ENCODE results near the gene SLC25A29. TPM values are rescaled to one million over a fixed set of nuclear protein-coding genes. Genes with fewer than 3 reads are reported as not detected.
"Not testable (repeated sequence)": the region's sequence is repeated elsewhere in the genome, so short reads cannot be mapped to it uniquely, and the experiment has no call there.

SLC25A29 gene
- total RNA-seq, 1 donor from 2014 or later, result 24.2 TPM

DNA sequence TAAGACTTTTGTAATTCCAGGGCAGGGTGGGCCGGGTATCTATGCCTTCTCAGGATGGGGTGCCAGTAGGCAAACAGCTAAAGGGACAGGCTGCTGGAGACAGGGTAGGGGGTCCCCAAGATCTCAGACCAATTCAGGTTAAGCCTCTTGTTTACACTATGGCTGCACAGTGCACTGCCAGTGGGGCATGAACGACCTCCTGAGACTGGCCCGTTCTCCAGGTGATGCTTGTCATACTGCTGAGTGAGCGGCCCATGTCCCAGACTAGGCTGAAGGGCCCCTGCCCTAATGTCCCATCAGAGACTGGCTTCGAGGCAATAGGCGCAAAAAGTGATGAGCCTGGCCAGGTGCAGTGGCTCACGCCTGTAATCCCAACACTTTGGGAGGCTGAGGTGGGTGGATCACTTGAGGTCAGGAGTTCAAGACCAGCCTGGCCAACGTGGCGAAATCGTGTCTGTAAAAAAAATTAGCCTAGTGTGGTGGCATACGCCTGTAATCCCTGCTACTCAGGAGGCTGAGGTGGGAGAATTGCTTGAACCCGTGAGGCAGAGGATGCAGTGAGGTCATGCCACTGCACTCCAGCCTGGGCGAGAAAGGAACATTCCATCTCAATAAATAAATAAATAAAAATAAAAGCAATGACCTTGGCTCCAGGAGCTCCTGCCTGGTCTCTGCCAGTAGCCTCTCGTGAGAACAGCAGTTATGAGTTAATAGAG, 12.6 kb downstream of the SLC25A29 start:
- no peak for DNase-seq

DNA sequence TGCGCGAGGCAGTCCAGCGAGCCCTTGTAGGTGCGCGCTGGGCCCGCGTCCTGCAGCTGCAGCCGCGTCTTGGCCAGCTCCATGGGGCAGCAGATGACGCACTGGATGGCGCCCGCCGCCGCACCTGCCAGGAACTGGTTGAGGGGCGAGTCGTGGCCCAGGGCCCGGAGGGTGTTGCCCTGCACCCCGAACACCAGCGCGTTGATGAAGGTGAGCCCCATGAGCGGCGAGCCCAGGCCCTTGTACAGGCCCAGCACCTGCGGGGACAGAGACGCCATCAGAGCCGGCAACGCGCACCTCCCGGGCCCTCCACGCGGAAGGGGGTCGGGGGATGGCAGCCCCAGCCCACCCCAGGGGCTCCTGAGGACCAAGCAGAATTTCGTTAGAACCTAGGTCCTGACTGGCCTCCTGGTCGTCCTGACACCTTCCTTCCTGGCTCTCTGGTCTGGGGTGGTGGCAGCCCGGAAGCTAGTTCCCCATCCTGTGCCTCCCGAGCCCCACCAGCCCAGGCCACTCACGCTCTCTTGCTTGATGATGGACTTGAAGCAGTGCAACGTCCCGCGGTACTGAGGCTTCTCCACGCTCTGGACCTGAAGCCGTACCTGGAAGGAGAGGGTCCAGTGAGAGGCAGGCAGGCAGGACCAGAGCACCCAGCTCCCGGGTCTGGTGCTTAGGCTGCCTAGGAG, 13.3 kb downstream of the SLC25A29 start:
- DNase-seq, result no peak

DNA sequence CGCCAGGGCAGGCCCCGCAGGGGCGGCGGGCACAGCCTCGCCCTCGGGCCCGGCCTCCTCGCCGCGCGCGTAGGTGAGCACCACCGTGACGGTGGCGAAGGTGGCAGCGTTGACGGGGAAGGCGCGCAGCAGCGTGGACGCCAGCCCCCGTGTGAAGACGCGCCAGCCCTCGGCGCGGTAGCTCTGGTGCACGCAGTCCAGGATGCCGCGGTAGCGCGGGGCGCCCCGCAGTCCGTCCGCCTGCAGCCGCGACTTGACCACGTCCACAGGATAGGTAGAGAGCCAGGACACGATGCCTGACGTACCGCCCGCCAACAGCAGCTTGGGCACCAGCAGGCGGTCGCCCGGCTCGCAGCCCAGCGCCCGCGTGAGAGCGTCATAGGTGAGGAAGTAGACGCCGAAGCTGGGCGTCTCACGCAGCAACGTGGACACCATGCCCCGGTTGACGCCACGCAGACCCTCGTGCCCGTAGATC, 13.9 kb downstream of the SLC25A29 start:
- no peak for DNase-seq

DNA sequence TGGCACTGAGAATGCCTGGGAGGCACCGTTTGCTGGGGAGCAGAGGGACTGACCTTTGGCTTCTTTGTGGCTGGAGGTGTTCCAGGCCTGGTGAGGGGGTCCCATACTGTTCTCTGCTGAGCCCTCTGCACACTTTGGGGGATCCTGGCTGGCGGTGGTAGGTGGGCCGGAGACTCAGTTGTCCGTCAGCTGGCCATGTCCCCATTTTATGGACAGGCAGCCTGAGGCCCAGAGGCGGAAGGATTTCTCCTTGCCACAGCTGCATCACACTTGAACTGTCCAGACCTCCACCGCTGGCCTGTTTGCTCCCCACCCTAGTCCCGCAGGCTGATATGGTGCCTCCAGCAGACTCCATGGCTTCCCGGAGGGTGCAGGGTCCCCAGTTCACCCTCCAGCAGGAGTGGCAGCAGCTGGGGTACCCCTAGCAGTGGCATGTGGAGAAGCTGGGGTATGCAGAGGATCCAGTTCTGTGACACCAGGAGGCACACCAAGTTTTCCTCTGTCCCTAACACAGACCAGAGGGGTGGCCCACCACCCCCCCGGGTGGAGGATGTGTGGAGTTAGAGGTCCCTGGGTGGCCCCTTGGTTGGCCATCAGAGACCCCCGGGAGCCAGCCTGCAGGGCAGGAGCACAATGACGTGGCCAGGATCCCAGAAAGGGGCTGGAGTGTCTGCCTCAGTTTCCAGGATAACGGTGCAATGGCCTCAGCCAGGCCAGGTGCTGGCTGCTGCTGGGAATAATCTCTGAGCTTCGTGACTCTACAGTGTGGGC, 14.8 kb downstream of the SLC25A29 start:
- no peak for DNase-seq

- DNase-seq, result no peak
These were observed 15.5 kb downstream of the SLC25A29 start for GRCh38 chr14:100290607-100291304.

DNA sequence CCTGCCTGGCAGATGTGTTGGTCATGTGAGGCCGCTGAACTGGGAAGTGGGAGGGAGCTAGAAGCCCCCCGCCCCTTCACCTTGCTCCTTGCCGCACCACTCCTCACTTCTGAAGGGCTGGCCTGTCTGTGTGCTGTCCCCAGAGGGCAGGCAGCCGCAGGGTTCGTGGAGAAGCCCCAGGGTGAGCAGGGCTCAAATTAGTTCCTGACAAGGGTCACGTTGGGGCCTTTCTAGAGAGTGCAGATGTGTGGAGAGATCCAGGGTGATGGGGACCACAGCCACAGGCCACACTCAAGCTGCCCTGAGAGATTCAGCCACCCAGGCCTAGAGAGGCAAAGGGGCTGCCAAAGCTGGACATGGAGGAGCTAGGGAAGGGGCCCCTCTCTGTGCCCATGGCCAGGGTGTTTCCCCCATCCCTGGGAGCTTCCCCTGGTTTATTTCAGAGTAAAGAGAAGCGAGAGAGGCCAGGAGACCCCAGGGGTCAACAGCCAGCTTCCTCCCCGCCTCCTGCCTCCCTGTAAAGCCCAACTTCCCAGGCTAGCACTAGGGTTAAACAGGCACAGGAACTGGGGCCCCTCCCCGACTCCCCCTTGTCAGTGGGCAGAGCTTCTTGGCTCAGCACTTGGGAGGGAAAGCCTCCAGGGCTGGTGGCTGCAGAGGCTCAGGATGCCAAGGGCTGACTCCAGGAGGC, 16.2 kb downstream of the SLC25A29 start:
- DNase-seq, result no peak

DNA sequence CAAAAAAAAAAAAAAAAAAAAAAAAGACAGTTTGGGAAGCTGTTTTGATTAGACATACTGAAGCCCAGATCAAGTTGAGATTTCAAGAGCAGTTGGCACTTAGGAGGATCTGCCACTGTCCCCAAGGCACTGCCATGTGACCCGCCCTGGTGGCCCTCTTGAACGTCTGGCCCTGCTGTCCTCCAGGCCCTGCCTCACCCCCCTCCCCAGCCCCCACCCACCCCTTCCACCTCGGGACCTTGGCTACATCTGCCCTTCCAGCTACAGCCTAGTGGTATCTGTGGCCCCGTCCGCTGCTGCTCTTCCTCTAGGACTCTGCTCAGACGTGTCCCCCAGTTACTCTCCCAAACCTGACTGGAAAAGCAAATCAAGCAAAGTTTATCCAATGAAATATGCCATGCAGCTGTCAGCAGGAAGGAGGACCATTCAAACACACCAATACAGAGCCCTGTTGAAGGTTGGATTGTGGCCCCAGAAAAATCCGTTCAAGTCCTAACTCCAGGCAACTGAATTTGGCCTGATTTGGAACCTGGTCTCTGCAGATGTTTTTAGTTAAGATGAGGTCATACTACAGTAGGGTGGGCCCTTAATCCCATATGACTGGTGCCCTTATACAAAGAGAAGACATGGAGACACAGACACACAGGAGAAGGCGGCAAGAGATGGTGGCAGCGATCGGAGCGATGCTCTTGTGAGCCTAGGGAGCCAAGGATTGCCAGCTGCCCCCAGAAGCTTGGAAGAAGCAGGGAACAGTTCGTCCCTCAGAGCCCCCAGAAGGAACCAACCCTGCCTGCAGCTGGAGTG, 17.7 kb downstream of the SLC25A29 start:
- no peak for DNase-seq

DNA sequence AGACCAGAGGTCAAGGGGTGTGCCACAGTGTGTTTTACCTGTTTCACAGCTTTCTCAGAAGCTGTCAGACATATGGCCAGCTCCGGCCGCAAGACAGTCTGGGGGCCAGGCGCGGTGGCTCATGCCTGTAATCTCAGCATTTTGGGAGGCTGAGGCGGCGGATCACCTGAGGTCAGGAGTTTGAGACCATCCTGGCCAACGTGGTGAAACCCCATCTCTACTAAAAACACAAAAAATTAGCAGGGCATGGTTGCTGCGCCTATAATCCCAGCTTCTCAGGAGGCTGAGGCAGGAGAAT, 18.3 kb downstream of the SLC25A29 start:
- not testable (repeated sequence) for DNase-seq

- no peak for DNase-seq
These were observed 18.8 kb downstream of the SLC25A29 start for GRCh38 chr14:100287202-100287997.

DNA sequence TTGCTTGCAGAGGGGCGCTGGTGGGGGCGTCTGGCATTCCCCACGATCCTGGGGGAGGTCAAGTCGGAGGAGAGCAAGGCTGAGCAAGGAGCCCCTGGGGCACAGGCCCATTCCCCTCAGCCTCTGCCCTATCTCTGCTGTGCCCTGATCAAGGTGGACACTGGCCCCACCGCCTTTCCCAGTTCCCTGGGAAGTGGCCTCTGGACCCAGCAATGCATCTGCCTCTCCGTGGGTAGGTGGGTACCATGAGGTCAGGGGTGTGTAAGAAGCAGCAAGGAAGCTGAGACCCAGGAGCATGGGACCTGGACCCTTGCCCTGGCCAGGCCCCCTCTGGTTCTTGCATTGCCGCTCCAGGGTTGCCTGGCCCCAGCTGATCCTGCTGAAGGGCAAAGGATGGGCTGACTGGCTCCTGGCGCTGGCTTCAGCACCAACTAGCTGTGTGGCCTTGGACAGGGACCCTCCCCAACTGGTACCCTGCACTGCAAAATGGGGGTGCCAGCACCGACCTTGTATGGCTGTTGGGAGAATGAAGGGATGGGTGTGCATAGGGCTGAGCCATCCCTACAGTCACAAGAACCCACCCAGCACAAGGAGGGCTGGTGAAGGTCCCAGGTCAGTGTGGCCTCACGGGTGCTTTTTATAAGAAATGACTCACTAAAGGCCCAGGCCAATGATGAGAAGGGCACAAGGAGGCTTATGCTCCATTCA, 19.6 kb downstream of the SLC25A29 start:
- no peak for DNase-seq

DNA sequence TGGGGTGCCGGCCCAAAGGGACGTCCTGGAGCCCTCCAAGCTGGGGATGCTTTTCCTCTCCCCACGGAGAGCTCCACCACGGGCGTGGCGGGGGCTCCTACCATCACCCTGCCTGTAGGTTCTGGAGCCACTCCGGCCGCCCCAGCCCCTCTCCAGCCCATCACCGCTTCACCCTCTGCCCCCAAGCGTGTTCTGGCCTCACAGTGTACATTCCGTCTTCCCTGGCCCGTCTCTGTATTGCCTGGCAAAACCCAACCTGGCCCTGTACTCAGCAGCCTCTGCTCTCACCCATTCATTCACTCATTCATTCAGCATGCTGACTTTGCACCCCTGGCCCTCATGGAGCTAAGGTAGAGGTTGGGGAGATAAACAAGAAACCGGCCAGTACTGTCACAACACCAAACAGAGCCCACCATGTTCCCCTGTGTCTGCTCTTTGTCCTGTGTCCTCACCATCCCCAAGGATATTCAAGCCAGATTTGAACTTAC, 20.3 kb downstream of the SLC25A29 start:
- DNase-seq, result no peak

DNA sequence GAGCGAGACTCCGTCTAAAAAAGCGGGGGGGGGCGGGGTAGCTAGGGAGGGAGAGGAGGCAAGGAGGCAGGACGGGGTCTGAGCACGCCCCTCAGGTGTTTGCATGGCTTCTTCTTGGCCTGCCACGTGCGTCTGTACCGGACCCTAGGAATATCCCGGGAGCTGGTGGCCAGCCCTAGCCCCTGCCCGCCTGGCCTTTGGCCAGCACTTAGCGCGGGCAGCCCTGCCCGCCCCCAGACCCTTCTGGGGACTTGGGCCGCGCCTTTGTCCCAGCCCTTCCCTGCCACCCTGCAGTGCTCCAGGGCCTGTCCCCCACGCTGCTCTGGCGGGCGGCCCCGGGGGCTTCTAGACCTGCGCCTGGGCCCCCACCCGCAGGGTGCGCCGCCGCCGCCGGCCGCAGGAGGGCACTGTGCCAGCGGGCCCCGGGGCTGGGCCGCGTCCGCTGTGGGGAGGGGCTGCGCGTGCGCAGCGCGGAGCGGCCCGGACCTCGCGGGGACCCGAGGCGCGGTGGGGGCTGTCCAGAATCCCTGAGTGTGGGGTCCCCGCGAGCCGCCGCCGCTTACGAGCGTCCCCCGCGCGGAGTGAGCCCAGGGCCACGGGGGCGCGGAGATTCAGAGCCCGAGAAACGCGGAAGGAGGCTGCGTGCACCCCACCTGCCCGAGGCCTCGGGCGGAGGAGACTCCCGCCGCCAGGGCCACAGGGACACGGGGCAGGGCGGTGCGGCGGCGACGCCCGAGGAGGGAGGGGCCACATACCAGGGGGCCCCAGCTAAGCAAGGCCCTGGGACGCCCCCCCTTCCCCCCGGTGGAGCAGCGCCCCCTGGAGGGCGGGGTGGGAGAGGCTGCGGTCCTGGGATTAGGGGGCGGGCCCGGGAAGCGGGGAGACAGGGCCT, 21.0 kb downstream of the SLC25A29 start:
- no peak for DNase-seq

DNA sequence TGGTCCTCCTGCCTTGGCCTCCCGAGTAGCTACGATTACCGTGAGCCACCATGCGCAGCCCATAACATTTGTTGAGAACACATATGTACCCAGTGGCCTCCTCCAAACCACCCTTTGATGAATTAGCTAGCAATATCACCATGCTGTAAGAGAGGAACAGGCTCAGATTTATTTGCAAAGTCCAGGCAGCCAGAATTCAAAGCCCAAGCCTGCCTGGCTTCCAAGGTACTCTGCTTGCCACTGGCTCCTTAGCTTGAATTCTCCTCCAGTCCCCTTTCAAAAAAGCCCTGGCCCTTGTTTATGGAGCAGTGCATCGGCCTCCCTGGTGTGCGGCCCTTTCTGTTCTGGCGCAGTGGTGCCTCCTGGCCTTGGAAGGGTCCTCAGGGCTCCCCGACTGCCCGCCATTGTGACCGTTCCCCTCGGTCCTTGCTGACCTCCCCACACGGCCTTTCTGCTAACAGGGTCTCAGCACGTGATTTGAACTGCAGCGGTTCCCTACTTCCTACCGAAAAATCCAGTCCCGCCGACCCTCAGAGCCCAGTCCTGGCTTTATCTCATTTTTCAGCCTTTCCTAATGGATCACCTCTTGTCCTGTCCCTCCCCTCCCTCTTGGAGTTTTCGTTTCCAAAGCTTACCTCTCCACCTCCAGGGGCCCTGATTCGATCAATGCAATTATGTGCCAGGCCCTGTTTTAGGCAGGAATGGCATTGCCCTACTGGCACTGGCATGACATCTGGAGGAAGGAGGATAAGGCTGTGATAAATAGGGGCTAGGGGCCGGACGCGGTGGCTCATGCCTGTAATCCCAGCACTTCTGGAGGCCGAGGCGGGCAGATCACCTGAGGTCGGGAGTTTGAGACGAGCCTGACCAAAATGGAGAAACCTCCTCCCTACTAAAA, 22.0 kb downstream of the SLC25A29 start:
- no peak for DNase-seq

DNA sequence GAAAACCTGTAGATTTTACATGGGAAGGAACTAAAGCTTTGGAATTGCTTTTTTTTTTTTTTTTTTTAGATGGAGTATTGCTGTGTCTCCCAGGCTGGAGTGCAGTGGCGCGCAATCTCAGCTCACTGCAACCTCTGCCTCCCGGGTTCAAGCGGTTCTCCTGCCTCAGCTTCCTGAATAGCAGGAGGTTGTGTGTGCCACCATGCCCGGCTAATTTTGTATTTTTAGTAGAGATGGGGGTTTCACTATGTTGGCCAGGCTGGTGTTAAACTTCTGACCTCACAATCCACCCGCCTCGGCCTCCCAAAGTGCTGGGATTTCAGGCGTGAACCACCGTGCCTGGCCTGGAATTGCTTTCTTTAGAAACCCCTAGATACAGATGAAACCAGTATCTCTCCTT, 22.8 kb downstream of the SLC25A29 start:
- not testable (repeated sequence) for DNase-seq

DNA sequence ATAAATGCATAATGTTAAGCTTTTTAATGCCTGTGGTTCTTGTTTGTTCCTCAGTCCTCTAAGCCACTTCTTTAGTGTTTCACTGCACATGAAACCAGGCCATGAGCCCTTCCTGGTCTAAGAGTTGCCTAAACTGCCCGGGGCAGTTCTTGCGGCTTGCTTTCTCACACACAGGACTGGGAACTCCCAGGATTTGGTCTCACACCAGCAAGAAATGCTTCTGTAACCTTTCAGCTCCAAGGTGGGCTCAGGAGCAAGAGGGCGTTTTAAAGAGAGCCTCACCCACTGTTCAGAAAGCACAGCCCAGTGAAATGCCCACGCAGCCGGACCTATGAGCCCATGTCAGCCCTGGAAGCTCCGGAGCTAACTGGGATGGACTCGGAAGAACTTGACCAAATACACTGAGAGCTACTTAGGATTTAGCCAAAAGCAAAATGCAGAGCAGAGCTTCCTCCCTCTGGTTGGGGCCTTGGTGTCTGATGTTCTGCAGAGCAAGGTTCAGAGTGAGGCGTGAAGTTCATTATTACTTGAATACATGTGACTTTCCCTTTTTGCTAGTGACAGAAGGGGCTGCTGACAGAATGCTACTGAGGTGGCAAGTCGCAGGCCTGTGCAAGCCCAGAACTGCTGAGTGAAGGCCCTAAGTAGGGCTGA, 23.4 kb downstream of the SLC25A29 start:
- no peak for DNase-seq

- no peak for DNase-seq
These were observed 24.2 kb downstream of the SLC25A29 start for GRCh38 chr14:100282083-100282350.

Data from skin of body (tissue), 2 donors.